ENCODE measurements around the gene PRR35.

Gene PRR35

GRCh38 chr16:598823-599739 lies 38.9 kb downstream of the PRR35 start:
- DNase-seq, result no peak

GRCh38 chr16:600781-601180 lies 40.6 kb downstream of the PRR35 start:
- DNase-seq, result no peak

GRCh38 chr16:603933-604332 lies 43.7 kb downstream of the PRR35 start:
- DNase-seq, result no peak

GRCh38 chr16:606656-607307 lies 46.6 kb downstream of the PRR35 start:
- DNase-seq, result no peak

- no peak for DNase-seq
Measured at GRCh38 chr16:608019-608418, 47.8 kb downstream of the PRR35 start.

GRCh38 chr16:609316-609715 lies 49.1 kb downstream of the PRR35 start:
- no peak for DNase-seq

- DNase-seq, result no peak
Measured at GRCh38 chr16:609984-610383, 49.8 kb downstream of the PRR35 start.

GRCh38 chr16:610513-611381 lies 50.6 kb downstream of the PRR35 start:
- DNase-seq, result no peak

- DNase-seq, result no peak
Measured at GRCh38 chr16:615122-615521, 54.9 kb downstream of the PRR35 start.

Measured in NCI-H2081 treated with DMSO at 0.1 percent for 48 hours (cell line).